HG02884 (cell line): ENCODE measurements around the gene COL4A2.
"Not testable (repeated sequence)": the region's sequence is repeated elsewhere in the genome, so short reads cannot be mapped to it uniquely, and the experiment has no call there.

Experiments used
- ATAC-seq: cut with Tn5 transposase; IDR thresholded peaks from one replicate; pipeline ENCODE4 v1.9.1; 2021; ENCODE audit warnings: mild to moderate bottlenecking, moderate library complexity; ENCODE audit not compliant: unreplicated experiment

Gene COL4A2

DNA sequence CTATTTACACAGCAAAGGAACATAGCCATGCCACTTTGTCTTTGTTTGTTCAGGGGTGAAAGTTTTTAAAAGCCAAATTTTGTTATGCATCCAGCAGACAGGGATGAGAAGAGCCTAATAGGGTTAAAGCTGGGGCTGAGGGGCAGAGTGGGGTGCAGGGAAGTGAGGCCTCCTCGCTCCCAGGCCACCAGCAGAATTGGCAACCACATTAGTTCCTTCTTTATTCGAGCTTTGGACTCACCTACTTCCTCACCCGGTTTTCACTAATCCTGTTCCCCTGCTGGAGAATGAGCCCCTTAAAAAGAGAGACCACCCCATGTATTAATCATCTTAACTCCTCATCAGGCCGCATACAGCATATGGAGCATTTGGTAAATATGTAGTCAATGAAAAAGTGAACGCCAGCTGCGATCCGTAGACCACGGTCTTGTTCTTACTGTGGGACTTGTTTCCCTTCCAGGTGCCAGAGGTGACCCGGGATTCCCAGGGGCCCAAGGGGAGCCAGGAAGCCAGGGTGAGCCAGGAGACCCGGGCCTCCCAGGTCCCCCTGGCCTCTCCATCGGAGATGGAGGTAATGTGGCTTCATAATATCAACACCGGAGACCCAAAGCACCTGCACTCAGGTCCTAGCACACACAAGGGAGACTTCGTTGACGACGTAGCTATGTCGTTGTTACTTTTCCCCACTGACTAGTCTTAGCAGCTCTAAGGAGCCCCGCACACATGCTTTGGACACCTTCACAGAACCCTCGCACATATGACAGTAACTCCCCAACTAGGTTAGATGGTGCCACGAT is 142.3 kb downstream of the COL4A2 start:
- no peak for ATAC-seq

DNA sequence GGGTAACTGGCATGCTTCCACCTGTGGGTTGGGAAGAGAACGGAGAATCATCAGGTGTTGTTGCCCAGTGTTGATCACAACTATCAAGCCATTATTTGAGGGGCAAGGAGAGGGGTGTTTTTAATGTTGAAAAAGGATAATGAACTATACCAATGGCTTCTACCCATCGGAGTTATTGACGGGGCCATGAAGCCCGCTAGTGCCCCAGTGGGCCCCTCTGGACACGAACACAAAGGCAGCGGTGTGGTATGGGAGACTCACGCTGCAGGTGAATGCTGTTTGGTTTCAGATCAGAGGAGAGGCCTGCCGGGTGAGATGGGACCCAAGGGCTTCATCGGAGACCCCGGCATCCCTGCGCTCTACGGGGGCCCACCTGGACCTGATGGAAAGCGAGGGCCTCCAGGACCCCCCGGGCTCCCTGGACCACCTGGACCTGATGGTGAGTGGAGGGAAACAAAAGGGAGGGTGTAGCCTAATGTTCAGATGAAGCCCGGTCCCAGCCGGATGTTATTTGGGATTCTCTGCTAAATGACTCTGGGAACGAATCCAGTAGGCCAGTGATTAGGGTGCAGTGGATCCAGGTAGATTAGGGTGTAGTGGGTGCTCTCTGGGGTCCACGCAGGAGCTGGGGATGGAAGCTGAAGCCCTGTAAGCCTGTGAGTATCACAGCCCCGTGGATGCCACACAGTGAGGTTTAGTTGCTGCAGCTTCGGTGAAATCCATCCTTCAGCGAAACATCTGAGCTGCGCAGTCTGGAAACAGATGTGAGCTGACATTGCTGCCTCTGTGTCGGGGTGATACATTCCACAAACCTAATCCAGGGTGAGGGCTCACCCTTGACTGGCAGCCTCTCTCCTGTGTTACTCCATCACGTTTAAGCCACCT is 143.2 kb downstream of the COL4A2 start:
- no peak for ATAC-seq

GRCh38 chr13:110450941-110451730 is 144.1 kb downstream of the COL4A2 start:
- ATAC-seq: no peak

DNA sequence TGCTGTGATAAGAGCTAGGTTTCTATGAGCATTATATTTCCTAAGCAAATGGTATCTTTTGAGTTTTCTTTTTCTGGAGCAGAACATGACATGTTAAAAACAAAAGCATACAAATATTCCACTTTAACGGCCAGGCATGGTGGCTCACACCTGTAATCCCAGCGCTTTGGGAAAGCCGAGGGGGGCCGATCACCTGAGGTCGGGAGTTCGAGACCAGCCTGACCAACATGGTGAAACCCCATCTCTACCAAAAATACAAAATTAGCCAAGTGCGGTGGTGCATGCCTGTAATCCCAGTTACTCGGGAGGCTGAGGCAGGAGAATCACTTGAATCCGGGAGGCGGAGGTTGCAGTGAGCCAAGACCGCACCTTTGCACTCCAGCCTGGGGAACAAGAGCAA is 146.0 kb downstream of the COL4A2 start:
- ATAC-seq: not testable (repeated sequence)

- no peak for ATAC-seq
These were observed 146.7 kb downstream of the COL4A2 start for GRCh38 chr13:110453797-110454196.

GRCh38 chr13:110454227-110454859 is 147.3 kb downstream of the COL4A2 start:
- no peak for ATAC-seq

- no peak for ATAC-seq
These were observed 147.9 kb downstream of the COL4A2 start for GRCh38 chr13:110454956-110455355.

- ATAC-seq: no peak
These were observed 148.4 kb downstream of the COL4A2 start for GRCh38 chr13:110455444-110455843.

- peak; percentile 99 for ATAC-seq
These were observed 148.9 kb downstream of the COL4A2 start for GRCh38 chr13:110455941-110456340.

DNA sequence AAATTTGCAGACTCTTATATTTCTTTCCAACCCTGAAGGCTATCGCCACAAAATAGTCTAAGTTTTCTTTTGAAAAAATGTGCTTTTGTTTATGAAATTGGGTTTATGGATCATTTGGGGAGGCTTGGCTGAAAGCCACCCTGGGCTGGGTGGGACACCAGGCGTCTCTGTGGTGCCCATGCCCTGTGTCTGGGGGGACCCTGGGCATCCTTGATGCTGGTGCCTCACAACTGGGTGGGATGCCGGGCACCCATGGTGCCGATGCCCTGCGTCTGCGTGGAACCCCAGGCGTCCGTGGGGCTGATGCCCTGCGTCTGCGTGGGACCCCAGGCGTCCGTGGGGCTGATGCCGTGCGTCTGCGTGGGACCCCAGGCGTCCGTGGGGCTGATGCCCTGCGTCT is 149.5 kb downstream of the COL4A2 start:
- no peak for ATAC-seq

- ATAC-seq: no peak
These were observed 150.3 kb downstream of the COL4A2 start for GRCh38 chr13:110457361-110457760.

DNA sequence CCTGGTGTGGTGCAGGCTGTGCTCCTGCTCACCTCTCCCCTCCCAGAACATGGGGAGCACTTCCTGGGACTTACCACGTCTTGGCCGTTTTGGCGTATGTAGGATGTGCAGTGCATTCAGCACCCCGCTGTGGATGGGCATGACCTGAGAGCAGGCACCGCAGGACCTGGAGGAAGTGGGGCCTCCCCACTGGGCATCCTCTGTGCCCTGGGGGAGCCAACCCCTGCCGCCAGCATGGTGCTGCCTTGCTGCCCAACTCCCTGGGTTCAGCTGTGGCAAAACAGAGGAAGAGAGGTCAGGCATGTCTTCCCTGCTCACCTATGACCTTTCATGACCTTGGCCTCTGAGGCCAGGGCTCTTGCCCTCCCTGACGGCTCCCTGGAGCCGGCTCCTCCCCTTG is 150.9 kb downstream of the COL4A2 start:
- ATAC-seq: no peak

DNA sequence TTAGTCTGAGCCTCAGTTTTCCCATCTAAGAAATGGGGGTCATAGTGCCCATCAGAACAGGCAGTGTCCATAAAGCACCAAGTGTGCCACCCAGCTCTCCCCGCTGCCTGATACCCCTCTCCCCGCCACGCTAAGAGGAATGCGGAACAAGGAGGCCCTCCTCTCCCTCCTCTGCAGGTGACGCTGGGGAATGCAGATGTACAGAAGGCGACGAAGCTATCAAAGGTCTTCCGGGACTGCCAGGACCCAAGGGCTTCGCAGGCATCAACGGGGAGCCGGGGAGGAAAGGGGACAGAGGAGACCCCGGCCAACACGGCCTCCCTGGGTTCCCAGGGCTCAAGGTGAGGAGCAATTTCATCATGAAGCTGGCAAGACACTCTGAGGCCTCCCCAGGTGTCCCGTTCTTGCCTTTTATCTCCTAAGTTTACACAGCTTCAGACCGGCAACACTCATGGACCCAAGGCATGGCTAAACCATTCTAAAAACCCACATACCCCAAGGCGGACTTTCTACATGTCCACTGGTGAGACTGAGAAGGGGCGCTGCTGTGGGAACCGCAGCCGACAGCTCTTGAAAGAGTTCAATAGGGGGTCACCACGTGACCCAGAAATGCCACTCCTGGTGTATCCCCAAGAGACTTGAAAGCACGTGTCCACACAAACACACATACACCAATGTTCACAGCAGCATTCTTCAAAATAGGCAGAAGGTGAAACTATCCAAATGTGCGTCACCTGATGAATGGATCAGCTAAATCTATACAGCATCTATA is 151.7 kb downstream of the COL4A2 start:
- ATAC-seq: no peak

- no peak for ATAC-seq
These were observed 155.0 kb downstream of the COL4A2 start for GRCh38 chr13:110462091-110462490.

- no peak for ATAC-seq
These were observed 156.1 kb downstream of the COL4A2 start for GRCh38 chr13:110463156-110463555.

GRCh38 chr13:110463871-110464510 is 156.9 kb downstream of the COL4A2 start:
- ATAC-seq: no peak

DNA sequence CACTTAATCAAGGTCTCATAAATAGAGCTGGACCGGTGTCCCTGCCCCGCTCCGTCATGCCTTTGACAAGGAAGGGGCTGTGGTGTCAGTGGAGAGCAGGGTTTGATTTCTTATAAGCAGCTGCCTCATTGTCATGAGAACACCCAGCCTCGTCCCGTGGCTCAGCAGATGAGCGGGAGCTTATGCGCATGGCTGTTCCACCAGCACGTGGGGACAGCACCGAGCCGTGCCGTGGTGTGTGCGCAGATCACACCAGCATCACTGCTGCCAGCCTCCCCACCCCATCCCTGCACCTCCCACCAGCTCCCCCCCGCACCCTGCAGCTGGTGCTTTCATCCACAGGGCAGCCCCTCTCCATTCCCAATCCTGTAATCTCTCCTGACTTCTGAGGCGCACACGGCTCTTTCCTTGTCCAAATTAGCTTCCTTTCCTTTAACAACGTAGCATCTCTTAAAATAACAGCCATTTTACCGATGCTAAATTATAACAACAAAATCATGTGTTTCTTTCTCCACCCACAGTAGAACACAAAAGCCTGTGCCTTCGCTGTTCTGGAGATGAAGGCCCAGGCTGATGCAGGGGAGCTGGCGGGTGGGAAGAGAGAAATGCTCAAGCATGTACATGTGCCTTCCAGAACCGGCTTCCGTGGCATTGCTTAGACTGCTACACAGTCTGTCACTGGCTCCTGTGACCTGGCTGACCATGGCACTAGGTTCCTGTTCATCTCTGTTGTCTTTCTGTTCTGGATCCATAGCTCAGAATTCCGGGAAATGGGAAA is 157.7 kb downstream of the COL4A2 start:
- ATAC-seq: no peak

GRCh38 chr13:110465696-110466095 is 158.6 kb downstream of the COL4A2 start:
- ATAC-seq: no peak
